Measurements from ENCODE around the gene MAGEB2. TPM values are rescaled to one million over a fixed set of nuclear protein-coding genes. Genes with fewer than 3 reads are reported as not detected.

MAGEB2 gene
- polyA plus RNA-seq, 3 donors = not detected

GRCh38 chrX:30196322-30196721, 19.0 kb upstream of the MAGEB2 start:
- no peaks in the 10 kb centered on the region for H3K36me3 ChIP-seq (replicated peaks in 1 of 2; ENCODE audit: control insufficient read depth in 1 of 2, insufficient read depth in 2 of 2, low read length in 2 of 2)
- H3K4me1 ChIP-seq (ENCODE audit: control insufficient read depth in 1 of 2, insufficient read depth in 2 of 2, low read length in 2 of 2) = no peaks in the 10 kb centered on the region
- Mint-ChIP-seq H3K27me3 (ENCODE audit: low read depth in 3 of 3) (peaks cover 2 to 11% (median 4%) of the 10 kb centered on the region in 3 donors), H3K9me3 (no peaks in the 10 kb centered on the region), H3K4me1 (no peaks in the 10 kb centered on the region), H3K27ac (no peak overlapping the region), H3K36me3 (no peaks in the 10 kb centered on the region), H3K4me3 (no peak overlapping the region)
- intact Hi-C loops (cut with micrococcal nuclease) = no loop called here
- no peak overlapping the region for H3K9ac ChIP-seq (ENCODE audit: insufficient read depth, low read length, poor library complexity, severe bottlenecking)
- H3K4me3 ChIP-seq (replicated peaks in 1 of 3; ENCODE audit: low read depth in 2 of 3, low read length in 3 of 3) = no peak overlapping the region
- H3K27ac ChIP-seq (ENCODE audit: low read depth in 1 of 2, low read length in 2 of 2) = no peak overlapping the region
- no peaks in the 10 kb centered on the region for H4K20me1 ChIP-seq (ENCODE audit: insufficient read depth, low read length)
- DNase-seq = no peak
- peaks cover 0 to 3% of the 10 kb centered on the region in 2 donors for H3K27me3 ChIP-seq (ENCODE audit: control insufficient read depth in 2 of 2, insufficient read depth in 2 of 2, low read length in 2 of 2)
- no peak overlapping the region for H3K4me2 ChIP-seq (replicated peaks; ENCODE audit: extremely low read depth, low read length, poor library complexity, severe bottlenecking)
- H2AFZ ChIP-seq (ENCODE audit: insufficient read depth, low read depth, low read length, poor library complexity, severe bottlenecking) = no peak overlapping the region
- WGBS (ENCODE audit: insufficient coverage) = no CpG with 5 or more reads among the region's 1 CpG
- no peak for TF ChIP-seq CTCF (IDR thresholded peaks at IDR 0.05)
- H3K79me2 ChIP-seq (ENCODE audit: insufficient read depth, low read length) = no peaks in the 10 kb centered on the region
- no peaks in the 10 kb centered on the region for H3K9me3 ChIP-seq (replicated peaks in 1 of 2; ENCODE audit: control insufficient read depth in 1 of 2, insufficient read depth in 1 of 2, low read length in 2 of 2)

- H3K27me3 ChIP-seq (ENCODE audit: control insufficient read depth in 2 of 2, insufficient read depth in 2 of 2, low read length in 2 of 2) = no peaks in the 10 kb centered on the region
- H3K27me3 Mint-ChIP-seq (ENCODE audit: low read depth in 3 of 3) = peaks cover 3 to 6% (median 4%) of the 10 kb centered on the region in 3 donors
- no peak overlapping the region for H2AFZ ChIP-seq (ENCODE audit: insufficient read depth, low read depth, low read length, poor library complexity, severe bottlenecking)
- H3K4me2 ChIP-seq (replicated peaks; ENCODE audit: extremely low read depth, low read length, poor library complexity, severe bottlenecking) = no peak overlapping the region
- WGBS (ENCODE audit: insufficient coverage) = no CpG with 5 or more reads among the region's 2 CpGs
- no peak overlapping the region for H3K27ac ChIP-seq (ENCODE audit: low read depth in 1 of 2, low read length in 2 of 2)
- no peaks in the 10 kb centered on the region for H4K20me1 ChIP-seq (ENCODE audit: insufficient read depth, low read length)
- H3K36me3 ChIP-seq (replicated peaks in 1 of 2; ENCODE audit: control insufficient read depth in 1 of 2, insufficient read depth in 2 of 2, low read length in 2 of 2) = no peaks in the 10 kb centered on the region
- peaks cover 0 to 19% (median 3%) of the 10 kb centered on the region in 7 donors for H3K9me3 Mint-ChIP-seq
- peaks cover 0 to 5% of the 10 kb centered on the region in 2 donors for H3K9me3 ChIP-seq (replicated peaks in 1 of 2; ENCODE audit: control insufficient read depth in 1 of 2, insufficient read depth in 1 of 2, low read length in 2 of 2)
- H3K4me3 Mint-ChIP-seq = no peak overlapping the region
- no peaks in the 10 kb centered on the region for H3K36me3 Mint-ChIP-seq
- H3K4me3 ChIP-seq (replicated peaks in 1 of 3; ENCODE audit: low read depth in 2 of 3, low read length in 3 of 3) = no peak overlapping the region
- TF ChIP-seq CTCF (IDR thresholded peaks at IDR 0.05) = no peak
- H3K4me1 Mint-ChIP-seq = no peaks in the 10 kb centered on the region
- intact Hi-C loops (cut with micrococcal nuclease) = no loop called here
- no peak for DNase-seq
- H3K79me2 ChIP-seq (ENCODE audit: insufficient read depth, low read length) = no peaks in the 10 kb centered on the region
- no peak overlapping the region for H3K27ac Mint-ChIP-seq
- H3K9ac ChIP-seq (ENCODE audit: insufficient read depth, low read length, poor library complexity, severe bottlenecking) = no peak overlapping the region
- H3K4me1 ChIP-seq (ENCODE audit: control insufficient read depth in 1 of 2, insufficient read depth in 2 of 2, low read length in 2 of 2) = no peaks in the 10 kb centered on the region
These were observed 3.2 kb upstream of the MAGEB2 start for GRCh38 chrX:30212172-30212571.

Data from CD14-positive monocyte (primary cell).